A549 treated with ZK216348 at 1 μM for 4 hours (cell line): ENCODE results near the gene NPIPB5. TPM values are rescaled to one million over a fixed set of nuclear protein-coding genes. Genes with fewer than 3 reads are reported as not detected.

Experiments used
- total RNA-seq: library from RNA; stranded (reverse); fragments of 200-300 nt; extraction: Qiagen RNA extraction; gene quantifications from 5 replicates; pipeline ENCODE4 v1.2.3, GENCODE V29; 2022; ENCODE audit warnings: low read depth

NPIPB5 gene
- total RNA-seq = 25.1 to 32.3 TPM (median 26.8 TPM) in 5 replicates

GRCh38 chr16:22510591-22510990, at the start of gene NPIPB5:
NPIPB5 (plus strand) TSS chr16:22510891; CDS start chr16:22513802, 2,911 bp downstream.

Other genes with a start within 250 kb of the NPIPB5 start
- 27.3 to 41.6 TPM (median 37.7 TPM) in 5 replicates for gene POLR3E, start 213.5 kb upstream of the NPIPB5 start, total RNA-seq
- 36.5 to 43.7 TPM (median 37.9 TPM) in 5 replicates for gene CDR2, start 136.3 kb upstream of the NPIPB5 start, total RNA-seq